NOMO-1 (cell line): ENCODE data around the gene CIT.

Source experiments
- DNase-seq, 2 experiments: peaks; one replicate each; lab custom pipeline; 2025; ENCODE audit not compliant: unreplicated experiment in 2 of 2; lab: John Stamatoyannopoulos, UW

CIT gene

DNA sequence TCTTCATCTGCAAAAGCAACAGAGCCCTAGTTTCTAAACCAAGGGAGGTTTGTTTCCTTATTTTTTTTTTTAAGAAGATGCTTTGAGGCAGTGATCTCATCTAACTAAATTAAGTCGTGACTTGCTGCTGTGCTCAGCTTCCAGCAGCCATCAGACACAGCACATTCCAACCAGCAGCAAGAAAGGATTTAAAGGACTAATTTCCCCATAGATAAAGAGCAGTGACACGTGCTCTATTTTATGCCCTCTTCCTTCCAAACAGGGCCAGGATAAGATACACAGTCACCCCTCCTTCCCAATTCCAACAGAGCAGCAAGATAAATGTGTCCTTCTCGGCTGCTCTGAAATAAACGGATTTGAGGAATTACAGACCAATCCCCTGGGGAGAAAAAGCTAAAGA, 127.5 kb downstream of the CIT start:
- DNase-seq: no peak

DNA sequence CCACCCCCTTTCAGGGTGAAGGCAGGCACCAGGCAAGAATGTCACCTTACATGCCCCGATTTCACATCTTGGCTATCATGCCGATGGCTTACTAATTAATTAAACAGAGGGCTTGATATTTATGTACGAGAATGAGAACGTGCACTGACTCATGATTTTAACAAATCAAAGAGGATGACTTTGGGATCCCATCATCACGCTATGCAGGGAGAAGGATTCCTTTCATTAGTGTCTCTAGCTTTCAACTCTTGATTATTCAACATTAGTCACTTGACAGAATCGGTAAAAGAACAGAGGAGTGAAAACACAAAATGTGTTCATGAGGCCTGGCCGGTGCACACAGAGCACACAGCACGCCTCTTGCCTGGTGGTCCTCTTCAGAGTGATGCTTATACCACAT, 128.6 kb downstream of the CIT start:
- no peak for DNase-seq

DNA sequence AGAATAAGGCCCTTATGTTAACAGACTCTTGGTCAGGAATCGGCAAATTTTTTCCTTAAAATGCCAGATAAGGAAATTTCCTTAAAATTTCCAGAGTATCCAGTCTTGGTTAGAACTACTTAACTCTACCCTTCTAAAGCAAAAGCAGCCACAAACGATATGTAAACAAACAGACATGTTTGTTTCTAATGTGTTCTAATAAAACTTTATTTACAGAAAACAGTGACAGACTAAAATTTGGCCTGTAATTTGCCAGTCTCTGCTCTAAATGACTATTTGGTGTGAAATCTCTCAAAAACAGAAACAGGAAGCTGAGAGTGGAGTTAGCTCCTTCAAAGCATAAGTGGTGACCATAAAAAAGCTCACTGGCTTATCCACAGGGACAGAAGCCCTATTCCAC, 131.0 kb downstream of the CIT start:
- DNase-seq: peak in 1 of 2 experiments; percentile 5

DNA sequence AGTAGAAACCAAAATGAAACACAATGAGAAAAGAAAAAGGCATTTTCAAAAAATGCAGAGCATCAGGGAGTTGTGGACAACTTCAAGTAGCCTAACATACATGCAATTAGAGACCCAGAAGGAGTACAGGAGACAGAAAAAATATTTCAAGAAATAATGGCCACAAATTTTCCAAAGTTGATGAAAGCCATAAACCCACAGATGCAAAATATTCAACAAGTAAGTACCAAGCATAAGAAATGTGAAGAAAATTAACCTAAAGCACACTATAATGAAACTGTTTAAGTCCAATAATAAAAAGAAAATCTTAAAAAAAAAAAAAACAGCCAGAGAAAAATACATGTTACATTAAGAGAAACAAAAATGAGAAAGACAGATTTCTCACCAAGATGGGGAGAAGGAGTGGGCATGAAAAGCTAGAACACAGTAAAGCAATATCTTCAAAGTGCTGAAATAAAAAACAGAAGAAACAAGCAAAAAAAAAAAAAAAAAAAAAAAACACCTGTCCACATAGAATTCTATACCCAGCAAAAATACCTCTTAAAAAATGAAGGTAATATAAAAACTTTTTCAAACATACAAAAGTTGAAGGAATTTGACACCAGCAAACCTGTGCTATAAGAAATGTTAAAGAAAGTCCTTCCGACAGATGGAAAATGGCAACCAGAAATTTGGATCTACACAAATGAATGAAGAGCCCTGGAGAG, 132.1 kb downstream of the CIT start:
- no peak for DNase-seq

DNA sequence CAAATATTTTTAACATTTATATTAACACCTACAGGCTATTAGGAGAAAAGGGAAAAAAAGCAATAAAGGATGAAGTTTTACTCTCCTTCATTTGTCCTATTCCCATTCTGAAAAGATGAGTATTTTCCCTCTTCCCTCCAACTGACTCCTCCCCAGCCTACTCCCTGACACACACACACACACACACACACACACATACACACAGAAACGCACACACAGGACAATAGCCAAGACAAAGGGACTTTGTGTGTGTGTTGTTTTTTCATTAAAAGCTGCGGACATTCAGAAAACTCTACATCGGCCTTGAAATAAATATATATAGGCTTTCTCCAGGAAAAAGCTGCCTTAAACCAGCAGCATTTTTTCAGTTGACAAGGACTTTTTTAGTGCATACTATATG, 134.4 kb downstream of the CIT start:
- no peak for DNase-seq

DNA sequence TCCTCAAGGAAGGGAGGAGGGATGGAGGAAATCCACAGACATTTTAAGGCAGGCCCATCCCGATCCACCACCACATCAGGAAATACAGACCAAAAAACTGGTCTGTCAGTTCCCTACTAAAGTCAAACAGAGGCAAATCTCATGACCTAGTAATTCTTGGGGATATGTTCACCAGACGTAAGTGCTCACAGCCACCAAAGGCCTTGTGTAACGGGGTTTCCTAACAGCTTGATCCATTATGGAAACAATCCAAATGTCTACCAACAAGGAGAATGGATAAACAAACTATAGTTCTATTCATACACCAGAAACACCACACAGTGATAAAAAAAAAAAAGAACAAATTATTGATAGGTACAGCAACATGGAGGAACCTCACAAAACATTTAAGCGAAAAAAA, 136.3 kb downstream of the CIT start:
- DNase-seq: no peak

DNA sequence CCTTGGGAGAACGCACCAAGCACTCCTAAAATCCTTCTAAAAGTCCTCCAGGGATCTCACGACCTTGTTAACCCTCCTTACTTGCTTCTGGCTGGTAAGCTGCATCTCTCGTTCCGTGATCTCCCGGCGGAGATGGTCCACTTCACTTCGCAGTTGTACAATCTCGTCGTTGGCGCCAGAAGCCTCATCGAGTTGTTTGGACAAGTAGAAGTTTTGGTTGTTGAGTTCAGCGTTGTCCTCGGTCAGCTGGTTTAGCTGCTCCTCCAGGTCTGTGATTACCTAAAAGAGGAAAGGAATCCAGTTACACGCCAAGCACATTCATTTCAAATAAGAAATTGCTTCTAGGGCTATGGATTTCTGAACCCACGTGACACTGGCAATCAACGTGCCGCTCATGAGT, 142.0 kb downstream of the CIT start:
- no peak for DNase-seq

DNA sequence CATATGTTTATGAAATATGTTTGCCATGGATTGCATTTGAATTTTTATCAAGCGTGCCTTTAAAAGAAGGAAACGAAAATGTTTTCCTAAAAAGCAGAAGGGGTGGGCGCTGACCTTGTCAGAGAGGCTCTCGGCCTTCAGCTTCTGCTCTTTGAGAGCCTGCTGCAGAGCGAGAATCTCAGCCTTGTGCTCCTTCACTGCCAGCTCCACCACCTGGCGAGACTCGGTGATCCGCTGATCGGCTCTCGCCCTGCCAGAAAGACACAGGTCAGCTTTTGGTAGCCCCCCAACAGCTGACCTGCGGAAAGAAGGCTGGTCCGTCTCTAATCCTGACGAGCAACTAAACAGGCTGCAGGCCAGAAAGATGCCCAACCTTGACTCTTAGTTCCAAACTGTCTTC, 146.7 kb downstream of the CIT start:
- DNase-seq: no peak

DNA sequence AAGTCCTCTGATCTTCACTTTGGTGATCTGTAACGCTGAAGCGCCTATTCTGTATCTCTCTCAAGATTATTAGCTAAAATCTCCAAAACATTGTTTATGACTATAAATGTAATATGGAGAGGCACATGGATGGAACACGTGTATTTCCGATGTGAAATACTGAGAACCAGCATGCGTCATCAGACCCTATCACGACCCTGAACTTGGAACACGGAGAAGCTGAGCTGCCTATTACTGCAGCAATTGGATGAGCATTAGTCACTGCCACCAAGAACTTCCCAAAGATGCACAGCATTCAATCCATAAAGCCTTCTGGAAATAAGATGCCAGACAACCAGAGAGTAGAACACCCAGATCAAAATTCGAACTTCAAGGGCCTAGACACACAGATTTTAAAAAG, 147.2 kb downstream of the CIT start:
- no peak for DNase-seq

DNA sequence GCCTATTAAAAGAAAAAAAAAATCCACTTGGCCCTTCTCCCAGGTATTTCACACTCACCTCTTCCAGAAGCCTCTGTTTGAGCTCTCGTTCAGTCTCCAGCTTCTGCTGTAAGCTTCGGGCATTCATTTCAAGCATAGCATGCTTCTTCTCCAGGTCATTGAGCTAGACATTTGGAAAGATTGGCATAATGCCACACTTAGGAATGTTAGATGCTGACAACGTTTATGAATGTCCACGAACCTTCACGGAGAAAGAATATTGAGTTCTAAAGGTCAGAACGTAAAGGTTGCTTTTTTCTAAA, 148.7 kb downstream of the CIT start:
- DNase-seq: no peak

DNA sequence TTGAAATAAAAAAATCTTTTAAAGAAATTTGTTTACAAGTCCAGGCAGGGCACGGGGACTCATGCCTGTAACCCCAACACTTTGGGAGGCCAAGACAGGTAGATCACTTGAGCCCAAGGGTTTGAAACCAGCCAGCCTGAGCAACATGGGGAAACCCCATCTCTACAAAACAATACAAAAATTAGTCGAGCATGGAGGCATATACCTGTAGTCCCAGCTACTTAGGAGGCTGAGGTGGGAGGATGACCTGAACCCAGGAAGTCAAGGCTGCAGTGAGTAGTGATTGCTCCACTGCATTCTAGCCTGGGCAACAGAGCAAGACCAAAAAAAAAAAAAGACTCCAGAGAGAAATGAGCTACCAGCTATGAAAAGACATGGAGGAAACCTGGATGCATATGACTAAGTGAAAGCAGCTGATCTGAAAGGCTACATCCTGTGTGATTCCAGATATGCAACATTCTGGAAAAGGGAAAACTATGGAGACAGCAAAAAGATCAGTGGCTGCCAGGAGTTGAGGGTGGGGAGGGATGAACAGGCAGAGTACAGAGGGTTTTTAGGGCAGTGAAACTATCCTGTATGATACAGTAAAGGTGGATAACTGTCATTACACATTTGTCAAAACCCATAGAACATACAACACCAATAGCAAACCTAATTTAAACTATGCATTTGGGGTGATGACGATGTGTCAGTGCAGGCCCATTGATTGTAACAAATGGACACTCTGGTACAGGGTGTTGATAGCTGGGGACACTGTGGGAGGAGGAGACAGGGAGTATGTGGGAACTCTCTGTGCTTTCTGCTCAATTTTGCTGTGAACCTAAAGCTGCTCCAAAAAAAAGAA, 149.3 kb downstream of the CIT start:
- DNase-seq: no peak

DNA sequence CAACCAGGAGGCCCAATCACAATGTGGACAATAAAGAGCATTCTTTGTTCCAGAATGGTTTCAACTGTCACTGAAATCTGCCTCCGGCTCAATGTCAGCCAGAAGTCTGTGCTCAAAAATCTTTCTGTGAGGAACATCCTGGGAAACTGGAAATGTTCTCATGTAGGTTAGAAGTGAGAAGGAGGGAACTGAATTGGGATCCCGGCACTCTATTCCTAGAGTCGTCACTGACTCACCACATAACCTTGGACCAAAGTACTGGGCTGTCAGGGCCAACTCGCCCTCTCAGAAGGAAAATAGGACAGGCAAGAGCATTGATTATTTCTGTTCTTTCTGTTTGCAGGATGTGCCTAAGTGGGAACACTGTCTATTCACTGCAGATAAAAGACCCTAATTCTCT, 151.6 kb downstream of the CIT start:
- no peak for DNase-seq

DNA sequence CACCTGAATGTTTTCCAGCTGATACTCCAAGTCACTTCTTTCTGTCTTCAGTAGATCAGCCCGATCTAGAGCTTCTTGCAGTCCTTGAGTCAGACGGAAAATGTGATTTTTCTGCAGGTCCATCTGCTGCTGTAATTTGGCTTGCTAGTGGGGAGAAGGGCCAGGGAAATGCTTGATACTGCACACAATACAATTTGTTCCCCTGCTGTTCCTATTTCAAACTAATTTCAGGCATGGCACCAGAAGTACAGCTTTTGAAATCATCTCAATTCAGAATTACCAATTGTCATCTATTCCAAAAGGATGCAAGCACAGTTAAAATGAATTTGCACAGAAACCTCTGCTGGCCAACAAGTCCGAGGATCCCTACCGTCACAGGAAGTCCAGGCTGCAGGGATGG, 155.8 kb downstream of the CIT start:
- DNase-seq: no peak

DNA sequence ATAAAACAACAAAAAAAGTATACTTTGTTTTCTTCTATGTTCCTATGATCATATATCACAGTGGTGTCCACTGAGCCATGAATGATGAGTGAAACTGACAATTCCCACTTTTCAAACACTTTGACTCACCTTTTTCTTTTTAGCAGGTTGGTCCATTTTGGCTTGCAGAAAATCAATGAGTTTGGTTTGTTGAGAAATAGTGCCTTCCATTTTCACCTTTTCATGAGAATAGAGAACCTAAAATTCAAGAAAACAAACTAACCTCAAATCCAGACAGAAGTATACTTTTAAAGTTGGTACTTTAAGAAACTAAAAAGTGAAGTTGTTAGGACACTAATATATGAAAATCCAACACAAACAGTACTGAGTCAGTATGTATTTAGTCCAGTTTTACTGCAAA, 156.8 kb downstream of the CIT start:
- DNase-seq: no peak

DNA sequence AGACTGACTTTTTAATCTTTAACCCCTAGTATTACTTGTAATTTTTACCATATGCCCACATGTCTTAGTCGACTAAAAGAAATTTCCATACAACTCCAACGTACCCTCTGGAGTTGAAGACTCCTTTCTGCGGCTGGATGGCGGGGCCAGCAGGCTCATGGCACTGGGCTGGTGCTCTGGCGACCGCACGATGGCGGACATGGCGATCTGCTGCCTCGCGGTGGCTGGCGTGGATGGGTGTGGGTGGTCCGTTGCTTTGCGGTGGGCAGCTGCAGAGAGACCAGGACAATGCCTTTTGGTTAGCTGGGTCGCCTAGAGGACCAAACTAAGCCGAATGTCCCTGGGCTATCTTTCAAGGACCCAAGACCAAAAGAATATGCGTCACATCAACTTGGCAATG, 159.0 kb downstream of the CIT start:
- no peak for DNase-seq

DNA sequence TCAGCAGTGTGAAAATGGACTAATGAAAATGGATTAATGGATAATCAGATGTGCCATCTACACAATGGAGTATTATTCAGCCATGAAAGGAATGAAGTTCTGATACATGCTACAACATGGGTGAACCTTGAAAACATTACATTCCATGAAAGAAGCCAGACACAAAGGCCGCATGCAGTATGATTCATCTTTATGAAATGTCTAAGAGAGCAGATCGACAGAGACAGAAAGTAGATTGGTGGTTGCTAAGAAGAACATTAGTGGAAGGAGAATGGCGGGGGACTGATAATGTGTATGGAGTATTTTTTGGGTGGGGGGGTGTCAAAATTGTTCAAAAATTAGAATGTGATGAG, 161.9 kb downstream of the CIT start:
- no peak for DNase-seq

DNA sequence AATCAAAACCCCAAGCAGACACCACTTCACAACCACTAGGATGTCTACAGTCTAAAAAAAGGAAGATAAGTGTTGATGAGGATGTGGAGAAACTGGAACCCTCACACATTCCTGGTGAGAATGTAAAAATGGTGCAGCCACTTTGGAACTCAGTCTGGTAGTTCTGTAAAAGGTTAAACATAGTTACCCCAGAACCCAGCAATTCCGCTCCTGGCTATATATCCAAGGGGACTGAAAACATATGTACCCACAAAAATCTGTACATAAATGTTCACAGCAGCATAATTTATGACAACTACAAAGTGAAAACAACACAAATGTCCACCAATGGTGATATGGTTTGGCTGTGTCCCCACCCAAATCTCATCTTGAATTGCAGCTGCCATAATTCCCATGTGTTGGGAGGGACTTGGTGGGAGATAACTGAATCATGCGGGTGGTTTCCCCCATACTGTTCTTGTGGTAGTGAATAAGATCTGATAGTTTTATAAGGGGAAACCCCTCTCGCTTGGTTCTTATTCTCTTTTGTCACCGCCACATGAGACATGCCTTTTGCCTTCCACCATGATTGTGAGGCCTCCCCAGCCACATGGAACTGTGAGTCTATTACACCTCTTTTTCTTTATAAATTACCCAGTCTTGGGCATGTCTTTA, 162.4 kb downstream of the CIT start:
- DNase-seq: no peak

DNA sequence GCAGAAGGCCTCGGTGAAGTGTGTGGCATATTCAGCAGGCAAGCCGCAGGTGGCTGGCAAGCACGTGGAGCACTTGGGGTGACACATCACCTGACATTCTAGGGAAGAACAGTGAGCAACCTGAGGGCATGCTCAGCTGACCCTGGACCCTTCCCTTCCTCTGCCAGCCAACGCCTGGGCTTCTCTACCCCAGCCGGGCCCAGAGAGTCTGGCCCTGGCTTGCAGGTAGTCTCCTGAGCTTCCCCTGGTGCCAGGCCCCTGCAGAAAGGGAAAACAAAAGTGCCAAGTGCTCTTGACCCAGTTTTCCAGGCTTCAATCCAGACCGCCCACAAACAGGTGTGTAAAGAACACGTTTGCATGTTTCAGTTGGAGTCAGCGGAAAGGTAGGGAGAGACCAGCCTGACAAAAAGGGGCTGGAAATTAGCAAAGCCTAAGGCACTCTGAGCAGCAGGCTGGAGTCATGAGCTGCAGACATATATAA, 163.5 kb downstream of the CIT start:
- no peak for DNase-seq

DNA sequence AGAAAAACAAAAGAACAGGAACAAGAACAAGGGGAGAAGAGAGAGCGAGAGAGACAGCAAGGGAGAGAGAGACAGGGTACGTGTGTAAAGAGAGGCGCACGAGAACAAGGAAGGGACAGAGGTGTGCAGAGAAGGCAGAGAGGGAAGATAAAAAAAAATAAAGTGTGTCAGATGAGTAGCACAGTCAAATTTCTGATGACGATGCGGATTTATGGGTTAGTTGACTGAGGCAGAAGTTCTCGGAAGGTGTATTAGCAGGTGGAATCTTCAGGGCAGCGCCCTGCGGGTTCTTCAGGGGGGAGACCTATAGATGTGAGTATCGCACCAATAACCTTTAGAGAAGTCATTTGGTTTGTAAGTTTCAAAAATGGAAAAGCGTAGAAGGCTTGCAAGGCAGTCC, 164.4 kb downstream of the CIT start:
- DNase-seq: no peak

DNA sequence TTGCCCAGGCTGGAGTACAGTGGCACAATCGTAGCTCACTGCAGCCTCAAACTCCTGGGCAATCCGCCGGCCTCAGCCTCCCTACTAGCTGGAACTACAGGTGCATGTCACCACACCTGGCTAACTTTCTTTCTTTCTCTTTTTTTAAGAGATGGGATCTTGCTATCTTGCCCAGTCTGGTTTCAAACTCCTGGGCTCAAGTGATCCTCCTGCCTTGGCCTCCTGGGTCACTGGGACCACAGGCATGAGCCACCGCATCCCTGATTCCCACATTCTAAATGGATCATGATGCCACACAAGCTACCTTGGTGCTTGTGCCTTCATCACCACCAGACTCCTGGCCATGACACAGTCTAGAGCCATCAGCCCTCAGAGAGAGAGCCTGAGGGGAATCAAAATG, 165.4 kb downstream of the CIT start:
- DNase-seq: no peak

DNA sequence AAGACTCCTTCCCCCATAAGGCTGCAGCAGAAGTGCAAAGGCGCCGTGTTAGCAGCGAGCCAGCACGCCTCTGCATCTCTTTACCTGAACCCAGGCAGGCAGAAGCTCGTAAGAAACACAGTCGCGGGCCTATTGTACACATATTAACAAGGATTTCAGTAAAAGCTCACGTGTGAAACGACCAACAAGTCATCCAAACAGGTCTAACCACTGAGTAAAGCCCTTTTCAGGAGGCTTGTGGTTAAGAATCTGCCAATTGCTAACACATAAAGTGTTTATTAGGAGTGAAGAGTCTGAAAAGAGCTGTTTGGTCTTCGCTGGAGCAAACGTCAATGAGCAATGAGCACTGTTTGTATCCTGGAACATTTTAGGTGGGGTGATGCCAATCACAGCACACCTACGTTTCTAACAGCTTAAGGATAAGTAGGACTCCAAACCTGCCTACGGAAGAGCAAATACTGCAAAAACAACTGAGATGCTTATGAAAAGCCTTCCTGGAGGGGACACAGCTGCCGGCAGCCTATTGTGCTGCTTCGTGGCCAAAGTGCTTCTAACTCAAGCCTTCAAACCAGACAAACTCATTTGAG, 166.1 kb downstream of the CIT start:
- no peak for DNase-seq
